ENCODE results near the gene TADA2B. TPM values are rescaled to one million over a fixed set of nuclear protein-coding genes. Genes with fewer than 3 reads are reported as not detected.

Gene TADA2B
- total RNA-seq, 1 donor from 2014 or later = 16.8 TPM

- H3K9me3 Mint-ChIP-seq = peaks cover 6% of the 10 kb centered on the region
These were observed 10.6 kb upstream of the TADA2B start for GRCh38 chr4:7032596-7032995.

GRCh38 chr4:7034262-7035081 is 8.7 kb upstream of the TADA2B start:
- intact Hi-C loops (cut with micrococcal nuclease) = no loop called here
- DNase-seq (ENCODE audit: low spot score) = no peak
- Mint-ChIP-seq H3K9me3 (no peaks in the 10 kb centered on the region), H3K4me3 (no peak overlapping the region), H3K4me1 (ENCODE audit: low read depth) (no peaks in the 10 kb centered on the region), H3K36me3 (ENCODE audit: low read depth) (peaks cover 19% of the 10 kb centered on the region), H3K27me3 (ENCODE audit: insufficient read depth) (no peaks in the 10 kb centered on the region), H3K27ac (no peak overlapping the region)

More at GRCh38 chr4:7032596-7032995, 10.6 kb upstream of the TADA2B start:
- intact Hi-C loops (cut with micrococcal nuclease) = no loop called here
- no peak overlapping the region for H3K4me3 Mint-ChIP-seq
- no peak for DNase-seq (ENCODE audit: low spot score)
- no peak overlapping the region for H3K27ac Mint-ChIP-seq
- peaks cover 14% of the 10 kb centered on the region for H3K4me1 Mint-ChIP-seq (ENCODE audit: low read depth)
- H3K27me3 Mint-ChIP-seq (ENCODE audit: insufficient read depth) = no peaks in the 10 kb centered on the region
- peaks cover 32% of the 10 kb centered on the region for H3K36me3 Mint-ChIP-seq (ENCODE audit: low read depth)

GRCh38 chr4:7037425-7037824 is 5.7 kb upstream of the TADA2B start:
- intact Hi-C loops (cut with micrococcal nuclease) = no loop called here
- no peak for DNase-seq (ENCODE audit: low spot score)
- no peak overlapping the region for H3K4me3 Mint-ChIP-seq
- peaks cover 8% of the 10 kb centered on the region for H3K27me3 Mint-ChIP-seq (ENCODE audit: insufficient read depth)
- peaks cover 9% of the 10 kb centered on the region for H3K4me1 Mint-ChIP-seq (ENCODE audit: low read depth)
- no peaks in the 10 kb centered on the region for H3K9me3 Mint-ChIP-seq
- no peak overlapping the region for H3K27ac Mint-ChIP-seq
- peaks cover under 1% of the 10 kb centered on the region for H3K36me3 Mint-ChIP-seq (ENCODE audit: low read depth)

GRCh38 chr4:7040765-7041164 is 2.4 kb upstream of the TADA2B start:
- Mint-ChIP-seq H3K36me3 (ENCODE audit: low read depth) (peaks cover 2% of the 10 kb centered on the region), H3K9me3 (no peaks in the 10 kb centered on the region), H3K27me3 (ENCODE audit: insufficient read depth) (peaks cover 8% of the 10 kb centered on the region), H3K27ac (no peak overlapping the region), H3K4me3 (peak overlapping the region; percentile 40), H3K4me1 (ENCODE audit: low read depth) (peaks cover 31% of the 10 kb centered on the region)
- intact Hi-C loops (cut with micrococcal nuclease) = no loop called here
- no peak for DNase-seq (ENCODE audit: low spot score)

- Mint-ChIP-seq H3K9me3 (no peaks in the 10 kb centered on the region), H3K4me3 (peak overlapping the region; percentile 81), H3K27me3 (ENCODE audit: insufficient read depth) (peaks cover 8% of the 10 kb centered on the region), H3K27ac (no peak overlapping the region), H3K4me1 (ENCODE audit: low read depth) (peaks cover 35% of the 10 kb centered on the region), H3K36me3 (ENCODE audit: low read depth) (peaks cover 2% of the 10 kb centered on the region)
- DNase-seq (ENCODE audit: low spot score) = no peak
- intact Hi-C loops (cut with micrococcal nuclease) = no loop called here
These were observed 1.9 kb upstream of the TADA2B start for GRCh38 chr4:7041246-7041645.

- H3K27ac Mint-ChIP-seq = no peak overlapping the region
- H3K27me3 Mint-ChIP-seq (ENCODE audit: insufficient read depth) = peaks cover 8% of the 10 kb centered on the region
- H3K4me1 Mint-ChIP-seq (ENCODE audit: low read depth) = peaks cover 43% of the 10 kb centered on the region
- peaks cover 2% of the 10 kb centered on the region for H3K36me3 Mint-ChIP-seq (ENCODE audit: low read depth)
- H3K9me3 Mint-ChIP-seq = no peaks in the 10 kb centered on the region
- intact Hi-C loops (cut with micrococcal nuclease) = no loop called here
- peak overlapping the region; percentile 81 for H3K4me3 Mint-ChIP-seq
- DNase-seq (ENCODE audit: low spot score) = no peak
These were observed 1.2 kb upstream of the TADA2B start for GRCh38 chr4:7041801-7042502.

GRCh38 chr4:7042503-7043283 is 479 bp upstream of the TADA2B start:
- H3K27ac Mint-ChIP-seq = peak overlapping the region; percentile 86
- peak; percentile 93 for DNase-seq (ENCODE audit: low spot score)
- peaks cover 8% of the 10 kb centered on the region for H3K27me3 Mint-ChIP-seq (ENCODE audit: insufficient read depth)
- peaks cover 6% of the 10 kb centered on the region for H3K36me3 Mint-ChIP-seq (ENCODE audit: low read depth)
- peak overlapping the region; percentile 95 for H3K4me3 Mint-ChIP-seq
- H3K4me1 Mint-ChIP-seq (ENCODE audit: low read depth) = peaks cover 48% of the 10 kb centered on the region
- H3K9me3 Mint-ChIP-seq = no peaks in the 10 kb centered on the region
- intact Hi-C loops (cut with micrococcal nuclease) = loop anchor here (1.0 kb wide), 7 partner anchors 26 to 402 kb away; partner anchors contain the start of genes GRPEL1, MRFAP1 and TBC1D14

- H3K4me3 Mint-ChIP-seq = peak overlapping the region; percentile 89
- H3K27ac Mint-ChIP-seq = peak overlapping the region; percentile 68
- intact Hi-C loops (cut with micrococcal nuclease) = no loop called here
- no peak for DNase-seq (ENCODE audit: low spot score)
- peaks cover 52% of the 10 kb centered on the region for H3K4me1 Mint-ChIP-seq (ENCODE audit: low read depth)
- no peaks in the 10 kb centered on the region for H3K9me3 Mint-ChIP-seq
- H3K36me3 Mint-ChIP-seq (ENCODE audit: low read depth) = peaks cover 10% of the 10 kb centered on the region
- peaks cover 8% of the 10 kb centered on the region for H3K27me3 Mint-ChIP-seq (ENCODE audit: insufficient read depth)
These were observed 1.2 kb downstream of the TADA2B start for GRCh38 chr4:7044137-7044930.

GRCh38 chr4:7045553-7045952 is 2.4 kb downstream of the TADA2B start:
- intact Hi-C loops (cut with micrococcal nuclease) = no loop called here

GRCh38 chr4:7045961-7046921 is 3.1 kb downstream of the TADA2B start:
- Mint-ChIP-seq H3K27me3 (ENCODE audit: insufficient read depth) (peaks cover 8% of the 10 kb centered on the region), H3K27ac (no peak overlapping the region), H3K4me1 (ENCODE audit: low read depth) (peaks cover 52% of the 10 kb centered on the region), H3K4me3 (peak overlapping the region; percentile 89), H3K9me3 (no peaks in the 10 kb centered on the region), H3K36me3 (ENCODE audit: low read depth) (peaks cover 10% of the 10 kb centered on the region)
- no peak for DNase-seq (ENCODE audit: low spot score)
- intact Hi-C loops (cut with micrococcal nuclease) = no loop called here

More at GRCh38 chr4:7045553-7045952, 2.4 kb downstream of the TADA2B start:
- peaks cover 52% of the 10 kb centered on the region for H3K4me1 Mint-ChIP-seq (ENCODE audit: low read depth)
- H3K27ac Mint-ChIP-seq = peak overlapping the region; percentile 42
- no peak for DNase-seq (ENCODE audit: low spot score)
- H3K9me3 Mint-ChIP-seq = no peaks in the 10 kb centered on the region
- H3K36me3 Mint-ChIP-seq (ENCODE audit: low read depth) = peaks cover 10% of the 10 kb centered on the region
- peaks cover 8% of the 10 kb centered on the region for H3K27me3 Mint-ChIP-seq (ENCODE audit: insufficient read depth)
- peak overlapping the region; percentile 89 for H3K4me3 Mint-ChIP-seq

GRCh38 chr4:7046971-7047370 is 3.8 kb downstream of the TADA2B start:
- Mint-ChIP-seq H3K27me3 (ENCODE audit: insufficient read depth) (peaks cover 4% of the 10 kb centered on the region), H3K9me3 (no peaks in the 10 kb centered on the region), H3K27ac (no peak overlapping the region), H3K4me3 (peak overlapping the region; percentile 23), H3K4me1 (ENCODE audit: low read depth) (peaks cover 47% of the 10 kb centered on the region), H3K36me3 (ENCODE audit: low read depth) (peaks cover 10% of the 10 kb centered on the region)
- intact Hi-C loops (cut with micrococcal nuclease) = no loop called here
- DNase-seq (ENCODE audit: low spot score) = no peak

Measured in activated T-helper 1 cell treated with anti-CD3 and anti-CD28 coated beads, Interleukin-12 subunit alpha, Interleukin-12 subunit beta, Interleukin-2, Interleukin-4 antibody, amounts not matched to agents 30 ng/mL and 10 ng/mL and 1 ng/mL, durations not matched to agents 14 hours and 24 hours and 36 hours (primary cell).